ENCODE data around the gene SLC9A8. TPM values are rescaled to one million over a fixed set of nuclear protein-coding genes. Genes with fewer than 3 reads are reported as not detected.

Gene SLC9A8
- total RNA-seq, 1 donor from 2014 or later = 4.4 TPM

- no peak for DNase-seq
- no peak for ATAC-seq
- intact Hi-C loops (cut with micrococcal nuclease) = no loop called here
These were observed 113.3 kb downstream of the SLC9A8 start for GRCh38 chr20:49925901-49926454.

- DNase-seq (peak; percentile 82), ATAC-seq (peak; percentile 85)
- intact Hi-C loops (cut with micrococcal nuclease) = no loop called here
These were observed 115.9 kb downstream of the SLC9A8 start for GRCh38 chr20:49928411-49929141.

GRCh38 chr20:49929142-49929494 is 116.5 kb downstream of the SLC9A8 start:
- ATAC-seq (no peak), DNase-seq (no peak)
- intact Hi-C loops (cut with micrococcal nuclease) = no loop called here

- DNase-seq (no peak), ATAC-seq (peak; percentile 10)
- intact Hi-C loops (cut with micrococcal nuclease) = no loop called here
These were observed 123.1 kb downstream of the SLC9A8 start for GRCh38 chr20:49935746-49936152.

- intact Hi-C loops (cut with micrococcal nuclease) = no loop called here
These were observed 123.8 kb downstream of the SLC9A8 start, which contains the start of gene RNF114 for GRCh38 chr20:49936153-49937026. RNF114 (plus strand) TSS chr20:49936397; CDS start chr20:49936413, 16 bp downstream.

GRCh38 chr20:49937027-49937929 is 124.7 kb downstream of the SLC9A8 start:
- ATAC-seq (no peak), DNase-seq (no peak)
- intact Hi-C loops (cut with micrococcal nuclease) = no loop called here

More at GRCh38 chr20:49936153-49937026, 123.8 kb downstream of the SLC9A8 start, which contains the start of gene RNF114:
- peak; percentile 94 for ATAC-seq
- DNase-seq = peak; percentile 95

- ATAC-seq = peak; percentile 13
These were observed 125.8 kb downstream of the SLC9A8 start for GRCh38 chr20:49938173-49939163.

GRCh38 chr20:49941456-49941855 is 128.8 kb downstream of the SLC9A8 start:
- intact Hi-C loops (cut with micrococcal nuclease) = no loop called here
- DNase-seq (no peak), ATAC-seq (no peak)

More at GRCh38 chr20:49938173-49939163, 125.8 kb downstream of the SLC9A8 start:
- DNase-seq = peak; percentile 74
- intact Hi-C loops (cut with micrococcal nuclease) = no loop called here

Other genes with a start within 250 kb of the SLC9A8 start
- 24.0 TPM for gene PTGIS, start 244.7 kb upstream of the SLC9A8 start, total RNA-seq
- gene B4GALT5, start 99.0 kb upstream of the SLC9A8 start, total RNA-seq = 37.2 TPM
- 8.5 TPM for gene SPATA2, start 102.7 kb downstream of the SLC9A8 start, total RNA-seq
- 49.8 TPM for gene RNF114, start 123.6 kb downstream of the SLC9A8 start, total RNA-seq
- 0.82 TPM for gene SNAI1, start 170.2 kb downstream of the SLC9A8 start, total RNA-seq

All from left ventricle myocardium superior (tissue), 1 donor.